BJ (cell line): ENCODE results near the gene MMEL1. TPM values are rescaled to one million over a fixed set of nuclear protein-coding genes. Genes with fewer than 3 reads are reported as not detected.
"Not testable (repeated sequence)": the region's sequence is repeated elsewhere in the genome, so short reads cannot be mapped to it uniquely, and the experiment has no call there.

Experiments used
- CTCF ChIA-PET: fragments of 350-600 bp; formaldehyde crosslinking; extraction: SDS; loops from one replicate; lab custom pipeline; 2021; ENCODE audit warnings: antibody characterized with exemption, inconsistent platforms; lab: Yijun Ruan, JAX
- POLR2A ChIA-PET: fragments of 300-600 bp; sonication (Branson Sonifier 250); formaldehyde crosslinking; extraction: SDS; loops from one replicate; lab custom pipeline; 2021; ENCODE audit warnings: antibody characterized with exemption; lab: Charles Lee
- DNase-seq: peaks from one replicate; pipeline ENCODE4 v3.0.0-alpha.2; 2011; ENCODE audit warnings: low read depth
- H3K27me3 ChIP-seq: 2 replicates; pipeline ENCODE4 v1.6.0; 2011; ENCODE audit warnings: low read length; ENCODE audit not compliant: control insufficient read depth, insufficient read depth
- H3K36me3 ChIP-seq: 2 replicates; pipeline ENCODE4 v1.5.1; 2011; ENCODE audit warnings: low read length; ENCODE audit not compliant: control insufficient read depth, insufficient read depth
- H3K4me3 ChIP-seq: 2 replicates; pipeline ENCODE4 v1.5.1; 2011; ENCODE audit warnings: low read depth, mild to moderate bottlenecking, control low read depth, low read length
- polyA minus RNA-seq: library from RNA; depleted of rRNA, polyadenylated mRNA; stranded (reverse); fragments of >200 nt; gene quantifications from 2 replicates; pipeline ENCODE4 v1.2.3, GENCODE V29; 2011; rRNA and poly(A)+ RNA removed
- polyA plus RNA-seq: library from polyadenylated mRNA; depleted of rRNA; stranded (reverse); fragments of >200 nt; gene quantifications from 2 replicates; pipeline ENCODE4 v1.2.3, GENCODE V29; 2011; rRNA removed
- TF ChIP-seq, protein P1 (sequence below): IDR thresholded peaks from 2 replicates; pipeline ENCODE4 v1.5.1; 2011; ENCODE audit warnings: low read depth, mild to moderate bottlenecking, control low read depth, inconsistent platforms, low read length, moderate library complexity; ENCODE audit not compliant: insufficient read depth

MMEL1 gene, protein sequence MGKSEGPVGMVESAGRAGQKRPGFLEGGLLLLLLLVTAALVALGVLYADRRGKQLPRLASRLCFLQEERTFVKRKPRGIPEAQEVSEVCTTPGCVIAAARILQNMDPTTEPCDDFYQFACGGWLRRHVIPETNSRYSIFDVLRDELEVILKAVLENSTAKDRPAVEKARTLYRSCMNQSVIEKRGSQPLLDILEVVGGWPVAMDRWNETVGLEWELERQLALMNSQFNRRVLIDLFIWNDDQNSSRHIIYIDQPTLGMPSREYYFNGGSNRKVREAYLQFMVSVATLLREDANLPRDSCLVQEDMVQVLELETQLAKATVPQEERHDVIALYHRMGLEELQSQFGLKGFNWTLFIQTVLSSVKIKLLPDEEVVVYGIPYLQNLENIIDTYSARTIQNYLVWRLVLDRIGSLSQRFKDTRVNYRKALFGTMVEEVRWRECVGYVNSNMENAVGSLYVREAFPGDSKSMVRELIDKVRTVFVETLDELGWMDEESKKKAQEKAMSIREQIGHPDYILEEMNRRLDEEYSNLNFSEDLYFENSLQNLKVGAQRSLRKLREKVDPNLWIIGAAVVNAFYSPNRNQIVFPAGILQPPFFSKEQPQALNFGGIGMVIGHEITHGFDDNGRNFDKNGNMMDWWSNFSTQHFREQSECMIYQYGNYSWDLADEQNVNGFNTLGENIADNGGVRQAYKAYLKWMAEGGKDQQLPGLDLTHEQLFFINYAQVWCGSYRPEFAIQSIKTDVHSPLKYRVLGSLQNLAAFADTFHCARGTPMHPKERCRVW
- polyA plus RNA-seq = 0.17 TPM in 1 of 2 replicates, not detected in the other
- polyA minus RNA-seq = not detected in 2 replicates

DNA sequence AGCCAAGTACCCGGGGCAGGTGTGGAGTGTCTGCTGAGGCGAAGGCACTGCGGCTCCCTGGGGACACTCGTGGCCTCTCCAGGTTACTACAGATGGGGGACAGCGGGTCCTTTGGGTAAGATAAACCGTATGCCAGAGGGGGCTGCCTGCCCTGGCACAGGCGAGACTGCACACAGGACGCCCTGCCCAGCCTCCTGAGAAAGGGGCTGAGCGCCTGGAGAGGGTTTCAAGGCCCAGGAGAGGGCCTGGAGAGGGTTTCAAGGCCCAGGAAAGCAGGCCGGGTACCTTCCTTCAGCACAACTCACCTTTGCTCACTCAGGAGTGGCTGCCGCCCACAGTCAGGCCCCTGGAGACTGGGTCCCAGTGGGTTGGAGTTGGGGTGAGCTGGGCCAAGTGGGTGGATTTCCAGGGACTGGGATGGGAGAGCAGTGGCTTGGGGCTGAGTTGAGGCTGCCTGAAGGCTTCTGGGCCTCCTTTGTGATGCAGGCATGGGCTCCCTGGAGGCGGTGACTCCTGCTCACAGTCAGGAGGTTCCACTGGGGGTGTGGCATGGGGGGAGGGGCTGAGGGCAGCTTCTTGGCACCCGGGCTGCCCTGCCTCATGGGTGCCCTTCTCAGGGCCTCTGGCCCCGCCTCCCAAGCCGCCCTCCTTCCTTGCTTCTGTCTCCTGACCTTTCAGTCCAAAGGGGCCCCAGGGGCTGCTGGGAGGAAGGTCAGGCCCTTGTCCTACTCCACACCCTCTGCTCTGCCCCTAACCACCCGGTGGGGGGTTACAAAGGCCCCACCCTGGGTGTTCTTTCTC is at the start of gene MMEL1:
Gene MMEL1, minus strand, starts transcription at position 456 of the 801 bp plus-strand sequence. CDS start 3,532 bp downstream, outside the sequence.
- TF ChIP-seq, protein P1, sequence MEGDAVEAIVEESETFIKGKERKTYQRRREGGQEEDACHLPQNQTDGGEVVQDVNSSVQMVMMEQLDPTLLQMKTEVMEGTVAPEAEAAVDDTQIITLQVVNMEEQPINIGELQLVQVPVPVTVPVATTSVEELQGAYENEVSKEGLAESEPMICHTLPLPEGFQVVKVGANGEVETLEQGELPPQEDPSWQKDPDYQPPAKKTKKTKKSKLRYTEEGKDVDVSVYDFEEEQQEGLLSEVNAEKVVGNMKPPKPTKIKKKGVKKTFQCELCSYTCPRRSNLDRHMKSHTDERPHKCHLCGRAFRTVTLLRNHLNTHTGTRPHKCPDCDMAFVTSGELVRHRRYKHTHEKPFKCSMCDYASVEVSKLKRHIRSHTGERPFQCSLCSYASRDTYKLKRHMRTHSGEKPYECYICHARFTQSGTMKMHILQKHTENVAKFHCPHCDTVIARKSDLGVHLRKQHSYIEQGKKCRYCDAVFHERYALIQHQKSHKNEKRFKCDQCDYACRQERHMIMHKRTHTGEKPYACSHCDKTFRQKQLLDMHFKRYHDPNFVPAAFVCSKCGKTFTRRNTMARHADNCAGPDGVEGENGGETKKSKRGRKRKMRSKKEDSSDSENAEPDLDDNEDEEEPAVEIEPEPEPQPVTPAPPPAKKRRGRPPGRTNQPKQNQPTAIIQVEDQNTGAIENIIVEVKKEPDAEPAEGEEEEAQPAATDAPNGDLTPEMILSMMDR = no peak
- Histone ChIP-seq H3K36me3 (no peaks in the 10 kb centered on the region), H3K4me3 (no peak within 1 kb of the TSS), H3K27me3 (peaks cover 5% of the 10 kb centered on the region)
- DNase-seq = no peak
- ChIA-PET CTCF (no interaction called here), POLR2A (no interaction called here)

DNA sequence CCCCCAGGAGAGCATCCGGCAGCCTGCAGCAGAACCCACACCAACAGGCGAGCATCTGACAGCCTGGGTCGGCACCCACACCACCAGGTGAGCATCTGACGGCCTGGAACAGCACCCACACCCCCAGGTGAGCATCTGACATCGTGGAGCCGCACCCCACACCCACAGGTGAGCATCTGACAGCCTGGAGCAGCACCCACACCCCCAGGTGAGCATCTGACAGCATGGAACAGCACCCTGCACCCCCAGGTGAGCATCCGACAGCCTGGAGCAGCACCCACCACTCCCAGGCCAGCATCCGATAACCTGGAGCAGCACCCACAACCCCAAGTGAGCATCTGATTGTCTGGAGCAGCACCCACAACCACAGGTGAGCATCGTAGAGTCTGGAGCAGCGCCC is 43.9 kb upstream of the MMEL1 start:
- DNase-seq, POLR2A ChIA-PET, H3K27me3 ChIP-seq, CTCF ChIA-PET, H3K4me3 ChIP-seq, H3K36me3 ChIP-seq: not testable (repeated sequence)

DNA sequence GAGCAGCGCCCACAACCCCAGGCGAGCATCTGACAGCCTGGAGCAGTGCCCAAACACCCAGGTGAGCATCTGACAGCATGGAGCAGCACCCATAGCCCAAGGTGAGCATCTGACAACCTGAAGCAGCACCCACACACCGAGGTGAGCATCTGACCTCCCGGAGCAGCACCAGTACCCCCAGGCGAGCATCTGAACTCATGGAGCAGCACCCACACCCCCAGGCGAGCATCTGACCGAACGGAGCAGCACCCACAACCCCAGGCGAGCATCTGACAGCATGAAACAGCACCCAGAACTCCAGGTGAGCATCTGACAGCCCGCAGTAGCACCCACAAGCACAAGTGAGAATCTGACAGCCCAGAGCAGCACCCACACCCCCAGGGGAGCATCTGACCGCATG is 38.8 kb upstream of the MMEL1 start:
- H3K36me3 ChIP-seq, POLR2A ChIA-PET: not testable (repeated sequence)

DNA sequence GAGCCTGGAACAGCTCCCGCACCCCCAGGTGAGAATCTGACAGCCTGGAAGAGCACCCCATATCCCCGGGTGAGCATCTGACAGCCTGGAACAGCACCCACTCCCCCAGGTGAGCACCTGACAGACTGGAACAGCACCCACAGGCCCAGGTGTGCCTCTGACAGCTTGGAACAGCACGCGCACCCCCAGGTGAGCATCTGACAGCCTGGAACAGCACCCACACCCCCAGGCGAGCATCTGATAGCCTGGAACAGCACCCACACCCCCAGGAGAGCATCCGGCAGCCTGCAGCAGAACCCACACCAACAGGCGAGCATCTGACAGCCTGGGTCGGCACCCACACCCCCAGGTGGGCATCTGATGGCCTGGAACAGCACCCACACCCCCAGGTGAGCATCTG is 27.0 kb upstream of the MMEL1 start:
- POLR2A ChIA-PET, CTCF ChIA-PET, H3K36me3 ChIP-seq, H3K27me3 ChIP-seq, H3K4me3 ChIP-seq, DNase-seq: not testable (repeated sequence)

More for the DNA sequence above, 38.8 kb upstream of the MMEL1 start:
- H3K27me3 ChIP-seq, DNase-seq, CTCF ChIA-PET, H3K4me3 ChIP-seq: not testable (repeated sequence)

DNA sequence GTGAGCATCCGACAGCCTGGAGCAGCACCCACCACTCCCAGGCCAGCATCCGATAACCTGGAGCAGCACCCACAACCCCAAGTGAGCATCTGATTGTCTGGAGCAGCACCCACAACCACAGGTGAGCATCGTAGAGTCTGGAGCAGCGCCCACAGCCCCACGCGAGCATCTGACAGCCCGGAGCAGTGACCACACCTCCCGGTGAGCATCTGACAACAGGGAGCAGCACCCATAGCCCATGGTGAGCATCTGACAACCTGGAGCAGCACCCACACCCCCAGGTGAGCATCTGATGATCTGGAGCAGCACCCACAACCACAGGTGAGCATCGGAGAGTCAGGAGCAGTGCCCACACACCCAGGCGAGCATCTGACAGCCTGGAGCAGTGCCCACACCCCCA is 25.1 kb upstream of the MMEL1 start:
- H3K27me3 ChIP-seq, H3K4me3 ChIP-seq, CTCF ChIA-PET, DNase-seq, H3K36me3 ChIP-seq, POLR2A ChIA-PET: not testable (repeated sequence)

DNA sequence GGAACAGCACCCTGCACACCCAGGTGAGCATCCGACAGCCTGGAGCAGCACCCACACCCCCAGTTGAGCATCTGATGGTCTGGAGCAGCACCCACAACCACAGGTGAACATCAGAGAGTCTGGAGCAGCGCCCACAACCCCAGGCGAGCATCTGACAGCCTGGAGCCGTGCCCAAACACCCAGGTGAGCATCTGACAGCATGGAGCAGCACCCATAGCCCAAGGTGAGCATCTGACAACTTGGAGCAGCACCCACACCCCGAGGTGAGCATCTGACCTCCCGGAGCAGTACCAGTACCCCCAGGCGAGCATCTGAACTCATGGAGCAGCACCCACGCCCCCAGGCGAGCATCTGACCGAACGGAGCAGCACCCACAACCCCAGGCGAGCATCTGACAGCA is 24.3 kb upstream of the MMEL1 start:
- H3K36me3 ChIP-seq, DNase-seq, H3K4me3 ChIP-seq, H3K27me3 ChIP-seq, POLR2A ChIA-PET, CTCF ChIA-PET: not testable (repeated sequence)

DNA sequence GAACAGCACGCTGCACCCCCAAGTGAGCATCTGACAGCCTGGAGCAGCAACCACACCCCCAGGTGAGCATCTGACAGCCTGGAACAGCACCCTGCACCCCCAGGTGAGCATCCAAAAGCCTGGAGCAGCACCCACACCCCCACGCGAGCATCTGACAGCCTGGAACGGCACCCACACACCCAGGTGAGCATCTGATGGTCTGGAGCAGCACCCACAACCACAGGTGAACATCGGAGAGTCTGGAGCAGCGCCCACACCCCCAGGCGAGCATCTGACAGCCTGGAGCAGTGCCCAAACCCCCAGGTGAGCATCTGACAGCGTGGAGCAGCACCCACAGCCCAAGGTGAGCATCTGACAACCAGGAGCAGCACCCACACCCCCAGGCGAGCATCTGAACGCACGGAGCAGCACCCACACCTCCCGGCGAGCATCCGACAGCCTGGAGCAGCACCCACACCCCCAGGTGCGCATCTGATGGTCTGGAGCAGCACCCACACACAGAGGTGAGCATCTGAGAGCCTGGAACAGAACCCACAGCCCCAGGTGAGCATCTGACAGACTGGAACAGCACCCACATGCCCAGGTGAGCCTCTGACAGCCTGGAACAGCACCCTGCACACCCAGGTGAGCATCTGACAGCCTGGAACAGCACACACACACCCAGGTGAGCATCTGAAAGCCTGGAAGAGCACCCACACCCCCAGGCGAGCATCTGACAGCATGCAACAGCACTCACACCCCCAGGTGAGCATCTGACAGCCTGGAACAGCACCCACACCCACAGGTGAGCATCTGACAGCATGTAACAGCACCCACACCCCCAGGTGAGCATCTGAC is 23.0 kb upstream of the MMEL1 start:
- H3K4me3 ChIP-seq, CTCF ChIA-PET, POLR2A ChIA-PET, DNase-seq, H3K36me3 ChIP-seq, H3K27me3 ChIP-seq: not testable (repeated sequence)

DNA sequence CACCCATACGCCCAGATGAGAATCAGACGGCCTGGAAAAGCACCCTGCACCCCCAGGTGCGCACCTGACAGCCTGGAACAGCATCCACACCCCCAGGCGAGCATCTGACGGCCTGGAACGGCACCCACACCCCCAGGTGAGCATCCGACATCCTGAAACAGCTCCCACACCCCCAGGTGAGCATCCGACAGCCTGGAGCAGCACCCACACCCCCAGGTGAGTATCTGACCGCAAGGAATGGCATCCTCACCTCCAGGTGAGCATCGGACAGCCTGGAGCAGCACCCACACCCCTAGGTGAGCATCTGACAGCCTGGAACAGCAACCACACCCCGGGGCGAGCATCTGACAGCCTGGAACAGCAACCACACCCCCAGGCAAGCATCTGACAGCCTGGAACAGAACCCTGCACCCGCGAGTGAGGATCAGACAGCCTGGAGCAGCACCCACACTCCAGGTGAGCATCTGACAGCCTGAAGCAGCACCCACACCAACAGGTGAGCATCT is 21.7 kb upstream of the MMEL1 start:
- CTCF ChIA-PET, H3K4me3 ChIP-seq, DNase-seq, POLR2A ChIA-PET, H3K36me3 ChIP-seq, H3K27me3 ChIP-seq: not testable (repeated sequence)

DNA sequence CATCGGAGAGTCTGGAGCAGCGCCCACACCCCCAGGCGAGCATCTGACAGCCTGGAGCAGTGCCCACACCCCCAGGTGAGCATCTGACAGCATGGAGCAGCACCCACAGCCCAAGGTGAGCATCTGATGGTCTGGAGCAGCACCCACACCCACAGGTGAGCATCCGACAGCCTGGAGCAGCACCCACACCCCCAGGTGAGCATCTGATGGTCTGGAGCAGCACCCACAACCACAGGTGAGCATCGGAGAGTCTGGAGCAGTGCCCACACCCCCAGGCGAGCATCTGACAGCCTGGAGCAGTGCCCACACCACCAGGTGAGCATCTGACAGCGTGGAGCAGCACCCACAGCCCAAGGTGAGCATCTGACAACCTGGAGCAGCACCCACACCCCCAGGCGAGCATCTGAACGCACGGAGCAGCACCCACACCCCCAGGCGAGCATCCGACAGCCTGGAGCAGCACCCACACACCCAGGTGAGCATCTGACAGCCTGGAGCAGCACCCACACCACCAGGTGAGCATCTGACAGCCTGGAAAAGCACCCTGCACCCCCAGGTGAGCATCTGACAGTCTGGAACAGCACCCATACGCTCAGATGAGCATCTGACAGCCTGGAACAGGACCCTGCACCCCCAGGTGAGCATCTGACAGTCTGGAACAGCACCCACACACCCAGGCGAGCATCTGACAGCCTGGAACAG is 21.1 kb upstream of the MMEL1 start:
- CTCF ChIA-PET, H3K36me3 ChIP-seq, DNase-seq, H3K4me3 ChIP-seq, POLR2A ChIA-PET, H3K27me3 ChIP-seq: not testable (repeated sequence)

DNA sequence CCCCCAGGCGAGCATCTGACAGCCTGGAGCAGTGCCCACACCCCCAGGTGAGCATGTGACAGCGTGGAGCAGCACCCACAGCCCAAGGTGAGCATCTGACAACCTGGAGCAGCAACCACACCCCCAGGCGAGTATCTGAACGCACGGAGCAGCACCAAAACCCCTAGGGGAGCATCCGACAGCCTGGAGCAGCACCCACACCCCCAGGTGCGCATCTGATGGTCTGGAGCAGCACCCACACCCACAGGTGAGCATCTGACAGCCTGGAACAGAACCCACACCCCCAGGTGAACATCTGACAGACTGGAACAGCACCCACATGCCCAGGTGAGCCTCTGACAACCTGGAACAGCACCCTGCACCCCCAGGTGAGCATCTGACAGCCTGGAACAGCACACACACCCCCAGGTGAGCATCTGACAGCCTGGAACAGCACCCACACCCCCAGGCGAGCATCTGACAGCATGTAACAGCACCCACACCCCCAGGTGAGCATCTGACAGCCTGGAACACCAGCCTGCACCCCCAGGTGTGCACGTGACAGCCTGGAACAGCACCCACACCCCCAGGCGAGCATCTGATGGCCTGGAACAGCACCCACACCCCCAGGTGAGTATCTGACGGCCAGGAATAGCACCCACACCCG is 20.2 kb upstream of the MMEL1 start:
- CTCF ChIA-PET, DNase-seq, H3K4me3 ChIP-seq, H3K36me3 ChIP-seq, POLR2A ChIA-PET, H3K27me3 ChIP-seq: not testable (repeated sequence)
